HCT116 (cell line): ENCODE measurements around the gene BLTP3B. TPM values are rescaled to one million over a fixed set of nuclear protein-coding genes. Genes with fewer than 3 reads are reported as not detected.

Source experiments
- ATAC-seq: fragments of 200-7000 bp; cut with Tn5 transposase; 2 replicates; pipeline ENCODE4 v1.9.1; 2020; ENCODE audit warnings: mild to moderate bottlenecking, moderate library complexity
- BruUV-seq: library from RNA; stranded (reverse); fragments of 400-500 nt; replicated peaks from 2 replicates; lab custom pipeline; 2021; lab: Mats Ljungman, UMichigan
- CTCF ChIA-PET: fragments of 300-600 bp; sonication (Branson Sonifier 250); formaldehyde crosslinking; loops from one replicate; lab custom pipeline; 2021; ENCODE audit warnings: antibody characterized with exemption; lab: Charles Lee
- POLR2A ChIA-PET: fragments of 300-600, 350-600 bp; sonication (Branson Sonifier 250); formaldehyde crosslinking; loops from one replicate; lab custom pipeline; 2021; ENCODE audit warnings: antibody characterized with exemption; lab: Charles Lee
- RAD21 ChIA-PET, 2 experiments: fragments of 300-600 bp; sonication (Branson Sonifier 250); formaldehyde crosslinking; loops; one replicate each; lab custom pipeline; 2023; ENCODE audit warnings: low total read pairs in 2 of 2; ENCODE audit not compliant: uncharacterized antibody in 2 of 2, unreplicated experiment in 2 of 2, low non-redundant PET in 1 of 2; lab: Charles Lee
- DNase-seq: peaks from one replicate; pipeline ENCODE4 v3.0.0-alpha.2; 2010; ENCODE audit warnings: low read depth, low spot score
- H2AFZ ChIP-seq: fragments of 200-600 bp; shearing (Covaris generic), sonication (generic); 2 replicates; pipeline ENCODE4 v1.6.1; 2017; ENCODE audit warnings: low read depth, mixed run types, mixed read lengths, antibody characterized with exemption, low read length; ENCODE audit not compliant: poor library complexity, severe bottlenecking
- H3K27ac ChIP-seq: 2 replicates; pipeline ENCODE4 v1.5.1; 2012; ENCODE audit warnings: low read depth, low read length
- H3K27me3 ChIP-seq: fragments of 200-600 bp; sonication (generic); 2 replicates; pipeline ENCODE4 v1.6.1; 2016; ENCODE audit warnings: mixed run types, low read length, mixed read lengths; ENCODE audit not compliant: insufficient read depth
- H3K36me3 ChIP-seq, 2 experiments: fragments of 200-500 bp in 1 of 2; fragments of 200-600 bp in 1 of 2; sonication (Bioruptor generic) in 1 of 2; sonication (generic) in 1 of 2; 2 replicates each; pipeline versions ENCODE4 v1.5.1 to v1.6.1; 2014 to 2016; ENCODE audit warnings: low read length in 2 of 2, inconsistent platforms in 1 of 2, mixed read lengths in 1 of 2, mixed run types in 1 of 2; ENCODE audit not compliant: insufficient read depth in 2 of 2, control insufficient read depth in 1 of 2
- H3K4me1 ChIP-seq, 2 experiments: fragments of 200-600 bp in 1 of 2; sonication (generic) in 1 of 2; 2 replicates each; pipeline versions ENCODE4 v1.5.1 to v1.6.1; 2012 to 2017; ENCODE audit warnings: low read length in 2 of 2, inconsistent platforms in 1 of 2, mild to moderate bottlenecking in 1 of 2, mixed read lengths in 1 of 2, mixed run types in 1 of 2, moderate library complexity in 1 of 2; ENCODE audit not compliant: insufficient read depth in 2 of 2, control insufficient read depth in 1 of 2
- H3K4me2 ChIP-seq: fragments of 200-600 bp; sonication (generic); 2 replicates; pipeline ENCODE4 v1.6.1; 2017; ENCODE audit warnings: mixed run types, low read length, mixed read lengths
- H3K4me3 ChIP-seq, 2 experiments: fragments of 200-600 bp in 1 of 2; sonication (generic) in 1 of 2; replicated peaks in 1 of 2; 2 replicates each; pipeline ENCODE4 v1.5.1; 2011 to 2016; ENCODE audit warnings: low read length in 2 of 2, control low read depth in 1 of 2, low read depth in 1 of 2, mild to moderate bottlenecking in 1 of 2, mixed read lengths in 1 of 2, mixed run types in 1 of 2
- H3K79me2 ChIP-seq: fragments of 200-600 bp; sonication (generic); 2 replicates; pipeline ENCODE4 v1.6.1; 2017; ENCODE audit warnings: mild to moderate bottlenecking, mixed run types, low read length, moderate library complexity, mixed read lengths; ENCODE audit not compliant: insufficient read depth
- H3K9ac ChIP-seq: fragments of 200-600 bp; sonication (generic); 2 replicates; pipeline ENCODE4 v1.6.1; 2016; ENCODE audit warnings: low read length, mixed read lengths
- H3K9me2 ChIP-seq: fragments of 200-600 bp; sonication (generic), shearing (Covaris generic); 2 replicates; pipeline ENCODE4 v1.6.1; 2017; ENCODE audit warnings: mixed run types, mild to moderate bottlenecking, moderate library complexity; ENCODE audit not compliant: insufficient read depth
- H3K9me3 ChIP-seq, 2 experiments: fragments of 200-500 bp in 1 of 2; fragments of 200-600 bp in 1 of 2; sonication (Bioruptor generic) in 1 of 2; sonication (generic) in 1 of 2; 2 replicates each; pipeline ENCODE4 v1.6.1; 2014 to 2017; ENCODE audit warnings: low read length in 2 of 2, mixed read lengths in 2 of 2, inconsistent platforms in 1 of 2, low read depth in 1 of 2, mild to moderate bottlenecking in 1 of 2, mixed run types in 1 of 2, moderate library complexity in 1 of 2; ENCODE audit not compliant: control insufficient read depth in 1 of 2, insufficient read depth in 1 of 2
- H4K20me1 ChIP-seq: fragments of 200-600 bp; sonication (generic), shearing (Covaris generic); 2 replicates; pipeline ENCODE4 v1.6.1; 2017; ENCODE audit warnings: mixed run types, mild to moderate bottlenecking, moderate library complexity; ENCODE audit not compliant: insufficient read depth
- CEBPB ChIP-seq: IDR thresholded peaks from 2 replicates; pipeline ENCODE4 v1.6.1; 2012; ENCODE audit warnings: low read depth
- EGR1 ChIP-seq: IDR thresholded peaks from 2 replicates; pipeline ENCODE4 v1.6.1; 2012; ENCODE audit warnings: low read depth
- EZH2 ChIP-seq: fragments of 200-600 bp; sonication (generic); IDR thresholded peaks from 2 replicates; pipeline ENCODE4 v1.6.1; 2017; ENCODE audit warnings: antibody characterized with exemption, mixed run types
- SP1 ChIP-seq: IDR thresholded peaks from 2 replicates; pipeline ENCODE4 v1.6.1; 2012; ENCODE audit warnings: low read depth
- intact Hi-C: fragments of 100-400 bp; cut with micrococcal nuclease; formaldehyde crosslinking; loops from 2 replicates; pipeline ENCODE4 v1.10.0; 2022
- total RNA-seq: library from RNA; stranded (reverse); gene quantifications from one replicate; pipeline ENCODE4 v1.2.1, GENCODE V29; 2021; ENCODE audit not compliant: unreplicated experiment
- TF ChIP-seq, protein P1 (sequence below): IDR thresholded peaks from 2 replicates; pipeline ENCODE4 v1.6.1; 2011; ENCODE audit warnings: mild to moderate bottlenecking, low read length, moderate library complexity; ENCODE audit not compliant: insufficient replicate concordance; ENCODE audit errors: extremely low read depth
- TF ChIP-seq, protein P2 (sequence below): IDR thresholded peaks from 2 replicates; pipeline ENCODE4 v1.6.1; 2012
- TF ChIP-seq, protein P3 (sequence below): IDR thresholded peaks from 2 replicates; pipeline ENCODE4 v1.6.1; 2012; ENCODE audit warnings: low read depth

BLTP3B gene
- total RNA-seq, 1 experiment from 2014 or later = 24.5 TPM

DNA sequence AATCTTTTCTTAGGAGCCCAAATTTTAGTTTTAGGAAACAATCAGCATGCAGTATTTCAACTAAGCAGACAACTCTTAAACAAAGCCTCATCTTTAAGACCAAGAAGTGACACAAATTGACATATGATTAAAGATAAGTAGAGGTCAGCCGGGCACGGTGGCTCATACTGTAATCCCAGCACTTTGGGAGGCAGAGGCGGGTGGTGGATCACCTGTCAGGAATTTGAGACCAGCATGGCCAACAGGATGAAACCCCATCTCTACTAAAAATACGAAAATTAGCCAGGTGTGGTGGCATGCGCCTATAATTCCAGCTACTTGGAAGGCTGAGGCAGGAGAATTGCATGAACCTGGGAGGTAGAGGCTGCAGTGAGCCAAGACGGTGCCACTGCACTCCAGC lies 35.8 kb downstream of the BLTP3B start:
- H3K9ac ChIP-seq = no peak overlapping the region
- TF ChIP-seq, protein P1, sequence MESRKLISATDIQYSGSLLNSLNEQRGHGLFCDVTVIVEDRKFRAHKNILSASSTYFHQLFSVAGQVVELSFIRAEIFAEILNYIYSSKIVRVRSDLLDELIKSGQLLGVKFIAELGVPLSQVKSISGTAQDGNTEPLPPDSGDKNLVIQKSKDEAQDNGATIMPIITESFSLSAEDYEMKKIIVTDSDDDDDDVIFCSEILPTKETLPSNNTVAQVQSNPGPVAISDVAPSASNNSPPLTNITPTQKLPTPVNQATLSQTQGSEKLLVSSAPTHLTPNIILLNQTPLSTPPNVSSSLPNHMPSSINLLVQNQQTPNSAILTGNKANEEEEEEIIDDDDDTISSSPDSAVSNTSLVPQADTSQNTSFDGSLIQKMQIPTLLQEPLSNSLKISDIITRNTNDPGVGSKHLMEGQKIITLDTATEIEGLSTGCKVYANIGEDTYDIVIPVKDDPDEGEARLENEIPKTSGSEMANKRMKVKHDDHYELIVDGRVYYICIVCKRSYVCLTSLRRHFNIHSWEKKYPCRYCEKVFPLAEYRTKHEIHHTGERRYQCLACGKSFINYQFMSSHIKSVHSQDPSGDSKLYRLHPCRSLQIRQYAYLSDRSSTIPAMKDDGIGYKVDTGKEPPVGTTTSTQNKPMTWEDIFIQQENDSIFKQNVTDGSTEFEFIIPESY = no peak
- no peak for TF ChIP-seq EZH2
- TF ChIP-seq, protein P2, sequence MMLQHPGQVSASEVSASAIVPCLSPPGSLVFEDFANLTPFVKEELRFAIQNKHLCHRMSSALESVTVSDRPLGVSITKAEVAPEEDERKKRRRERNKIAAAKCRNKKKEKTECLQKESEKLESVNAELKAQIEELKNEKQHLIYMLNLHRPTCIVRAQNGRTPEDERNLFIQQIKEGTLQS = no peak
- H4K20me1 ChIP-seq = no peaks in the 10 kb centered on the region
- no peaks in the 10 kb centered on the region for H3K27me3 ChIP-seq
- ChIA-PET CTCF (no interaction called here), RAD21 (no interaction called here), POLR2A (interaction anchor here (0.7 kb wide), 1 partner anchor 1724 kb away, joined by 4 read pairs; the partner anchor contains the start of gene GNPTAB)
- no peak overlapping the region for H3K4me2 ChIP-seq
- DNase-seq (no peak), ATAC-seq (no peak)
- H3K27ac ChIP-seq = no peak overlapping the region
- intact Hi-C loops = no loop called here
- H3K79me2 ChIP-seq = peaks cover 18% of the 10 kb centered on the region; the same call in 1 of the 2 replicates
- H3K9me2 ChIP-seq = no peaks in the 10 kb centered on the region
- no TSS peak for BruUV-seq
- no peak overlapping the region for H3K4me3 ChIP-seq
- no peak overlapping the region for H2AFZ ChIP-seq
- no peaks in the 10 kb centered on the region for H3K36me3 ChIP-seq
- no peaks in the 10 kb centered on the region for H3K9me3 ChIP-seq
- H3K4me1 ChIP-seq = no peaks in the 10 kb centered on the region

DNA sequence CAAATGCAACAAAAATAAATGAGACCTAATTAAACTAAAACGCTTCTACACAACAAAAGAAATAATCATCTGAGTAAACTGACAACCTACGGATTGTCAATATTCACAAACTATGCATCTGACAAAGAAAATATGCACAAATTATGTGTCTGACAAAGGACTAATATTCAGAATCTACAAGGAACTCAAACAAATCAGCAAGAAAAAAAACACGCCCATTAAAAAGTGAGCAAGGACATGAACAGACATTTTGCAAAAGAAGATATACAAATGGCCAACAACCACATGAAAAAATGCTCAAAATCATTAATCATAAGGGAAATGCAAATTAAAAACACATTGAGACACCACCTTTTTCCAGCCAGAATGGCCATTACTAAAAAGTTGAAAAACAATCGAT lies 37.0 kb downstream of the BLTP3B start:
- no peak overlapping the region for H3K4me3 ChIP-seq
- no peaks in the 10 kb centered on the region for H3K4me1 ChIP-seq
- RAD21 ChIA-PET = no interaction called here
- DNase-seq (no peak), ATAC-seq (no peak)
- intact Hi-C loops = no loop called here
- no peaks in the 10 kb centered on the region for H3K27me3 ChIP-seq
- H3K9me3 ChIP-seq = no peaks in the 10 kb centered on the region
- H3K36me3 ChIP-seq = no peaks in the 10 kb centered on the region
- POLR2A ChIA-PET = no interaction called here
- CTCF ChIA-PET = no interaction called here
- H3K9ac ChIP-seq = no peak overlapping the region
- no peak overlapping the region for H3K4me2 ChIP-seq
- H2AFZ ChIP-seq = no peak overlapping the region
- no peaks in the 10 kb centered on the region for H3K9me2 ChIP-seq
- H3K79me2 ChIP-seq = peaks cover 14% of the 10 kb centered on the region; the same call in 1 of the 2 replicates
- BruUV-seq = no TSS peak
- H3K27ac ChIP-seq = no peak overlapping the region
- TF ChIP-seq EGR1 (no peak), SP1 (no peak), CEBPB (no peak)
- TF ChIP-seq, protein P3, sequence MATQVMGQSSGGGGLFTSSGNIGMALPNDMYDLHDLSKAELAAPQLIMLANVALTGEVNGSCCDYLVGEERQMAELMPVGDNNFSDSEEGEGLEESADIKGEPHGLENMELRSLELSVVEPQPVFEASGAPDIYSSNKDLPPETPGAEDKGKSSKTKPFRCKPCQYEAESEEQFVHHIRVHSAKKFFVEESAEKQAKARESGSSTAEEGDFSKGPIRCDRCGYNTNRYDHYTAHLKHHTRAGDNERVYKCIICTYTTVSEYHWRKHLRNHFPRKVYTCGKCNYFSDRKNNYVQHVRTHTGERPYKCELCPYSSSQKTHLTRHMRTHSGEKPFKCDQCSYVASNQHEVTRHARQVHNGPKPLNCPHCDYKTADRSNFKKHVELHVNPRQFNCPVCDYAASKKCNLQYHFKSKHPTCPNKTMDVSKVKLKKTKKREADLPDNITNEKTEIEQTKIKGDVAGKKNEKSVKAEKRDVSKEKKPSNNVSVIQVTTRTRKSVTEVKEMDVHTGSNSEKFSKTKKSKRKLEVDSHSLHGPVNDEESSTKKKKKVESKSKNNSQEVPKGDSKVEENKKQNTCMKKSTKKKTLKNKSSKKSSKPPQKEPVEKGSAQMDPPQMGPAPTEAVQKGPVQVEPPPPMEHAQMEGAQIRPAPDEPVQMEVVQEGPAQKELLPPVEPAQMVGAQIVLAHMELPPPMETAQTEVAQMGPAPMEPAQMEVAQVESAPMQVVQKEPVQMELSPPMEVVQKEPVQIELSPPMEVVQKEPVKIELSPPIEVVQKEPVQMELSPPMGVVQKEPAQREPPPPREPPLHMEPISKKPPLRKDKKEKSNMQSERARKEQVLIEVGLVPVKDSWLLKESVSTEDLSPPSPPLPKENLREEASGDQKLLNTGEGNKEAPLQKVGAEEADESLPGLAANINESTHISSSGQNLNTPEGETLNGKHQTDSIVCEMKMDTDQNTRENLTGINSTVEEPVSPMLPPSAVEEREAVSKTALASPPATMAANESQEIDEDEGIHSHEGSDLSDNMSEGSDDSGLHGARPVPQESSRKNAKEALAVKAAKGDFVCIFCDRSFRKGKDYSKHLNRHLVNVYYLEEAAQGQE = no peak
- no peaks in the 10 kb centered on the region for H4K20me1 ChIP-seq
